HepG2 (cell line): ENCODE results near the gene RDM1. TPM values are rescaled to one million over a fixed set of nuclear protein-coding genes. Genes with fewer than 3 reads are reported as not detected.

Experiments used
- CAMTA2 ChIP-seq: sonication (generic); formaldehyde crosslinking; IDR thresholded peaks from 2 replicates; pipeline ENCODE4 v1.4.0; 2020; ENCODE audit warnings: mild to moderate bottlenecking, missing genetic modification reagents, borderline replicate concordance
- GABPA ChIP-seq, 2 experiments: IDR thresholded peaks; 2 replicates each; pipeline ENCODE4 v1.6.1; 2011 to 2016; ENCODE audit warnings: low read depth in 2 of 2, low read length in 1 of 2, missing biosample characterization in 1 of 2, missing genetic modification characterization in 1 of 2
- JUND ChIP-seq: sonication (generic); formaldehyde crosslinking; IDR thresholded peaks from 2 replicates; pipeline ENCODE4 v1.8.0; 2022; ENCODE audit warnings: mild to moderate bottlenecking, missing genetic modification reagents
- MXD4 ChIP-seq: IDR thresholded peaks from 2 replicates; pipeline ENCODE4 v1.6.1; 2016; ENCODE audit warnings: mild to moderate bottlenecking, missing biosample characterization, missing genetic modification reagents
- NCOR1 ChIP-seq: fragments of 200-600 bp; sonication (generic); IDR thresholded peaks from 2 replicates; pipeline ENCODE4 v1.7.0; 2017; ENCODE audit warnings: antibody characterized with exemption, low read length, borderline replicate concordance
- NONO ChIP-seq, 2 experiments: fragments of 450-650 bp in 1 of 2; sonication (generic) in 1 of 2; formaldehyde crosslinking in 1 of 2; IDR thresholded peaks in 1 of 2; conservative IDR thresholded peaks in 1 of 2; 2 replicates each; pipeline versions ENCODE4 v1.6.1 to v1.8.0; 2017 to 2022; ENCODE audit warnings: mild to moderate bottlenecking in 1 of 2, missing genetic modification reagents in 1 of 2, moderate library complexity in 1 of 2
- NR2F2 ChIP-seq: IDR thresholded peaks from 2 replicates; pipeline ENCODE4 v1.6.1; 2012; ENCODE audit warnings: low read depth, inconsistent platforms, borderline replicate concordance
- SRSF9 ChIP-seq: fragments of 200-400 bp; formaldehyde crosslinking; IDR thresholded peaks from 2 replicates; pipeline ENCODE4 v1.6.1; 2018; ENCODE audit warnings: borderline replicate concordance, mild to moderate bottlenecking, low read depth, low read length; ENCODE audit not compliant: insufficient read depth, poor library complexity, severe bottlenecking
- ZFY ChIP-seq: sonication (generic); formaldehyde crosslinking; IDR thresholded peaks from 2 replicates; pipeline ENCODE4 v1.4.0; 2020; ENCODE audit warnings: missing genetic modification reagents
- ZIK1 ChIP-seq: sonication (generic); formaldehyde crosslinking; IDR thresholded peaks from 2 replicates; pipeline ENCODE4 v1.5.0; 2020; ENCODE audit warnings: mild to moderate bottlenecking, low read depth, missing genetic modification reagents, borderline replicate concordance
- ZNF276 ChIP-seq: sonication (generic); formaldehyde crosslinking; IDR thresholded peaks from 2 replicates; pipeline ENCODE4 v1.4.0; 2020; ENCODE audit warnings: mild to moderate bottlenecking, low read depth, missing genetic modification reagents
- ZNF318 ChIP-seq: sonication (generic); formaldehyde crosslinking; IDR thresholded peaks from 2 replicates; pipeline ENCODE4 v1.4.0; 2020; ENCODE audit warnings: mild to moderate bottlenecking, missing genetic modification reagents
- ZNF337 ChIP-seq: sonication (generic); formaldehyde crosslinking; IDR thresholded peaks from 2 replicates; pipeline ENCODE4 v1.5.1; 2020; ENCODE audit warnings: missing genetic modification reagents, low read depth, mild to moderate bottlenecking, borderline replicate concordance
- ZNF33A ChIP-seq: sonication (generic); formaldehyde crosslinking; IDR thresholded peaks from 2 replicates; pipeline ENCODE4 v1.5.1; 2020; ENCODE audit warnings: missing genetic modification reagents, mild to moderate bottlenecking, moderate library complexity, borderline replicate concordance
- ZNF576 ChIP-seq: sonication (generic); formaldehyde crosslinking; IDR thresholded peaks from 2 replicates; pipeline ENCODE4 v1.4.0; 2020; ENCODE audit warnings: mild to moderate bottlenecking, missing genetic modification reagents
- ZNF629 ChIP-seq: sonication (generic); formaldehyde crosslinking; conservative IDR thresholded peaks from 2 replicates; pipeline ENCODE4 v1.5.0; 2020; ENCODE audit warnings: missing genetic modification reagents
- ZNF788 ChIP-seq: sonication (generic); formaldehyde crosslinking; IDR thresholded peaks from 2 replicates; pipeline ENCODE4 v1.5.0; 2020; ENCODE audit warnings: mild to moderate bottlenecking, missing genetic modification reagents, borderline replicate concordance
- polyA plus RNA-seq, 8 experiments: library from polyadenylated mRNA; depleted of rRNA in 3 of 8; stranded (reverse) in 7 of 8; unstranded in 1 of 8; fragments of >200 nt; fragmentation: Illumina TruSeq in 4 of 8; extraction: Trizol in 4 of 8; gene quantifications; 2 replicates each; pipeline versions ENCODE4 v1.2.1 to v1.2.3, GENCODE V29; 2011 to 2016; ENCODE audit warnings: low read depth in 4 of 8, missing spikeins in 1 of 8, mixed read lengths in 1 of 8; ENCODE audit not compliant: insufficient read depth in 1 of 8
- total RNA-seq, 5 experiments: library from RNA; depleted of rRNA; stranded (reverse); fragments of >200 nt; fragmentation: Illumina TruSeq; extraction: Trizol; gene quantifications; 2 replicates each; pipeline ENCODE4 v1.2.3, GENCODE V29; 2016; ENCODE audit warnings: low read depth in 1 of 5

RDM1 gene
- total and polyA plus RNA-seq, 2 of the 13 experiments (the other 11 are each of a cell fraction or from before 2014, with no cell fraction given), result 0.28 to 0.40 TPM

GRCh38 chr17:35973333-35974260 lies 43.0 kb upstream of the RDM1 start (continued):
- TF ChIP-seq ZNF318 (CRISPR knock-in tag), result no peak; the same call in 1 of the 2 replicates
- peak; percentile 100 for TF ChIP-seq NCOR1
- no peak for TF ChIP-seq CAMTA2
- TF ChIP-seq NR2F2, result peak; percentile 97
- no peak for TF ChIP-seq ZNF337 (CRISPR knock-in tag)
- TF ChIP-seq JUND (CRISPR knock-in tag), result peak; percentile 83
- no peak for TF ChIP-seq NONO (IDR thresholded peaks at IDR 0.05)
- peak; percentile 93 for TF ChIP-seq NONO (CRISPR knock-in tag; conservative IDR thresholded peaks at IDR 0.05)
- TF ChIP-seq ZNF276, result peak; percentile 61
- no peak for TF ChIP-seq ZNF33A (CRISPR knock-in tag)
- TF ChIP-seq MXD4, result peak; percentile 59; the same call in 1 of the 2 replicates
- peak; percentile 90; the same call in 1 of the 2 replicates for TF ChIP-seq ZNF788
- TF ChIP-seq ZNF629 (CRISPR knock-in tag), result peak; percentile 50; the same call in 1 of the 2 replicates
- TF ChIP-seq ZIK1 (CRISPR knock-in tag), result no peak; the same call in 1 of the 2 replicates
- TF ChIP-seq SRSF9, result no peak
- TF ChIP-seq ZNF576, result no peak
- TF ChIP-seq ZFY, result peak; percentile 72
- no peak for TF ChIP-seq GABPA (IDR thresholded peaks at IDR 0.05; ENCODE audit: low read depth, low read length)
- peak; percentile 66; the same call in 1 of the 2 replicates for TF ChIP-seq GABPA (CRISPR knock-in tag; IDR thresholded peaks at IDR 0.05; ENCODE audit: low read depth)
